OCI-LY1 (cell line): Measurements from ENCODE around the gene LPCAT3.

Experiments
- CTCF ChIP-seq: fragments of 200-600 bp; sonication (generic), shearing (Covaris generic); IDR thresholded peaks from 2 replicates; pipeline ENCODE4 v1.5.1; 2017; ENCODE audit warnings: mild to moderate bottlenecking, antibody characterized with exemption, low read length, moderate library complexity, mixed read lengths
- EZH2 ChIP-seq: fragments of 200-600 bp; sonication (generic), shearing (Covaris generic); IDR thresholded peaks from 2 replicates; pipeline ENCODE4 v1.8.0; 2017; ENCODE audit warnings: borderline replicate concordance, mixed run types, mild to moderate bottlenecking, antibody characterized with exemption, low read length, moderate library complexity, mixed read lengths

GRCh38 chr12:6959805-6960592, 58.3 kb downstream of the LPCAT3 start:
- no peak for TF ChIP-seq CTCF
- TF ChIP-seq EZH2, result no peak
